ENCODE data around the gene ZNF804B.

ZNF804B gene

DNA sequence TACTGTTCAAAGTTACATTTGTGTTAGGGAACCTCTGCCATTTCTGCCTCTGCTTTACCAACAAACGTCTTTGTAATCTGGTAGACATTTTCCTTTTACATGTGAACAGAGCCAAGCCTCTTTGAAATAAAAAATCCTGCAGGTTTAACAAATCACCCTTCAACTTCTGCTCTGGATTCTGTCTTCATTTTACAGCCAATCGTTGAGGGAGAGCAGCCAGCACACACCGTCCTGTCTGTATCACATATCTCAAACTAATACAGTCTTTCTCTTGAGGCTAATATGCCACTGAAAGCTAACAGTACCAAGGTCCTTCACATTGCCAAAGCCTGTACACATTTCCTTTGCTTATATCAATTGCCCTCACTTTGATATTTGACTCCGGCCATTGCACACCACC, 504.6 kb downstream of the ZNF804B start:
- DNase-seq (ENCODE audit: low read depth in 2 of 2) = no peak

DNA sequence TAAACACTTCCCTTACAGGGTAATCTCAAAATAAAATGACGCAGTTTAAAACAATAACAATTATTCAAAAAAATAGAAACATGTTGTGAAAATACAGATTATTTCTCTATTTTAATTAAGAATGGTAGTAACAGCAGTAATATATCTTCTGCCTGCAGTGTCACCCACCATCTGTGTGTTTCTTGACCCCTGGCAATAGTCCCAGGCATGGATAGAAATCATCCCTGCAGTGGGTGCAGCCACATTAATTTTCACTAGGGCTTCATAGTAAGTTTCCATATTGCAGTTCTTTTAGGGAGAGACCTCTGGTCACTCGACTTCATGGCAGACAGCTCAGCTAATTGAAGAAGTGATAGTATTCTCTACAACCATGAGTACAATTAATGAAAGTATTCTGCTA, 506.1 kb downstream of the ZNF804B start:
- DNase-seq (ENCODE audit: low read depth in 2 of 2) = no peak

DNA sequence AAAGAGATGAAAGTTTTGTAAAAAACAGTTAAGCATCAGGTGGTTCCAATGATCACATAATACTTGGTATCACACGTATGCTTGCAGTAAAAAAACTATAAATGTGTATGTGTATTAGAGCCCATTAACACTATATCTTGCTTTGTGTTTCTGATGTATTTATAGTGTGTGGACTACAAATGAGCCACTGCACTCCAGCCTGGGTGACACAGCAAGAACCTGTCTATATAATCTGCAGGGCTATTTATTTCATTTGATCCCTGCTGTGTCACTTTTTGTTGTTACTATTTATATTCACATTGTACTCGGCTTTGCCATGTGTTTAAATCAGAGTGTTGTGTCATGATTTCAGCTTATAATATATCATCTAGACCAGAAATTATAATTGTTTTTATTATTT, 523.8 kb downstream of the ZNF804B start:
- no peak for DNase-seq (ENCODE audit: low read depth in 2 of 2)

DNA sequence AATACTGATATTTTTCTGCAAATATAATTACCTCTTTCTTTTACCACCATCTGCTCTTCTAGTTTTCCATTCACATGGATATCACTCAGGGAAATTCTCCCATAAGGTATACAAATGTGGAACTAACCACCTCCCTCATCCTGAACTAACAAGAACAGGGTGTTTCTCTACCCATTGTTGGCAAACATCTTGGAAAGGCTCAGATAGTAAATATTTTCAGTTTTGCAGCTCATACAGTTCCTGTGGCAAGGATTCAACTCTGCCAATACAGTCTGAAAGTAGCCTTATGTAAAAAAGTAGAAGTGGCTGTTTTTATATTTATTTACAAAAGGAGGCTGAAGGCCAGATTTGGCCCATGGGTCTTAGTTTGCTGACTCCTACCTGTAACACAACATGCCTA, 549.0 kb downstream of the ZNF804B start:
- DNase-seq (ENCODE audit: low read depth in 2 of 2) = no peak

DNA sequence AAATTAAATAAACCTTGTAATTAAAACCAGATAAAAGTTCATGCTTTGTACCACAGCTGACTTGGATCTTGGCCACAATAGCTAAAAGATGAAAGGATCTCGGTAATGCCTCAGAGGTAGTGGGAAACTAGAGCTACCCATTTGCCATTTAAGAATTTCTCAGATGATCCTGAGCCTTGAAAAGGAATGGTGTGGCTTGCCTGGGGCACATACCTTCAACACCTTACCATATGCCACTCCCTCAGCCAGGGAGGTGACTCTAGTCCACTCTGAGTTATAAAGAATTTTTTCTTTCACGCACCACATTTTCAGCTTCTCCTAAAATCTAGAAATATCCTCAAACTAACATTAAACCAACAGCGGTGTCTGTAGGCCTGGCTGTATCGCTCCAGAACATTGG, 552.4 kb downstream of the ZNF804B start:
- no peak for DNase-seq (ENCODE audit: low read depth in 2 of 2)

DNA sequence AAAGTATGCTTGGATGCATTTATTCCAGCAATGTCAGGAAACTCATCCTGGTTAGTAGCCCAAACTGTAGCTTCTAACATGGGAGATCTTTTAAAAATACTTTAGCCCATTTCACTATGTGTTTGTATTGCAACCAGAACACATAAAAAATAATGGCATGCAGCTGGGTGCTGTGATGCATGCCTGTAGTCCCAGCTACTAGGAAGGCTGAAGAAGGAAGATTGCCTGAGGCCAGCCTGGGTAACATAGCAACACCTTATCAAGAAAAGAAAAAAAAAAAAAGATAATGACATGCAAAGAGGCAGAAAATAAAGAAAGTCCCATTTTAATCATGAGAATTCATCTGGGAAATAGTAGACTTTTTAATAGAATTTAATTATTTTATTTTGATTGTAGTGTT, 553.1 kb downstream of the ZNF804B start:
- no peak for DNase-seq (ENCODE audit: low read depth in 2 of 2)

DNA sequence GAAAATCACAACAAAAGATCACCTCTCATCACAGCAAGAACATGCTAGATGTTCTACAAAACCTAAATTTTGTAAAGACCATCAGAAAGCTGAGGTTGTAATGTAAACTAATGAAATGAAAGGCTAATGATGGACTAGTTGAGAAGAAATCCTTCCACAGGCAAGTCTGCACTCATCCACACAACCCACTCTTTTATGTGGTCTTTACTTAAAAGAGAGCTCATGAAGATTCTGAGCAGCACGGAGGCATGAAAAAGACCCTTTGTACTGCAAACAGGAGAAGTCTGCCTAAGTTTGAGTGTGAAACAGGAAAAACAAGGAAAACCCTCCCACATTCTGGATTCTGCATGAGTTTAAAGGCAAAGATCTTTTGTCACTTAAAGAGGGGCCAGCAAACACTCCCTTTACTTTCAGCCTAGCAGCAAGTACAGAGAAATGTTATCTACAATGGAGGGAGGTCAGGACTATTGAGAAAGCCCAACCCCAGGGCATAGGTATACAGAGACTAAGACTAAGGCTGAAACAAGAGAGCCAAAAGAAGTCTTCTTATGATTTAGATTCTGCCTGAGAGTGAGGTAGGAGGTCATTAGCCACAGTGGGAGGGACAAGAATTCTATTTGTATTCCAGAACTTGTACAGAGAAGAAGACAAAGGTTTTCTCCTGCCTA, 557.2 kb downstream of the ZNF804B start:
- no peak for DNase-seq (ENCODE audit: low read depth in 2 of 2)

DNA sequence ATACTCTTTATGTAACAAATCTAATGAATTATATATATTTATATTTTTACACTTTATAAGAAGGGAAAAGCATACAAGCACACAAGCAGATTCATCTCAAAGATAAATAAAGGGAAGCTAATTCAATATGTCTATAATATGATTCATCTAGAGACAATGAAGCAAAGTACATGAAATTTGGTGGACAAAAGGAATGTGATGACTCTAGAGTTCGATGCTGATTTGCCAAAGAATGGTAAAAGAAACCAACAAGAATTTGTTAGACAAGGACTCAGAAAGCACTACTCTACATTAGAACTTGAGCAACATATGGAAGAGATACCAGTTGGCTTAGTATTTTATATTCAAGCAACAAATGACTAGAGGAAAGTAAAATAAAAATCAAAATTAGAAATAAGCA, 572.5 kb downstream of the ZNF804B start:
- DNase-seq (ENCODE audit: low read depth in 2 of 2) = no peak

DNA sequence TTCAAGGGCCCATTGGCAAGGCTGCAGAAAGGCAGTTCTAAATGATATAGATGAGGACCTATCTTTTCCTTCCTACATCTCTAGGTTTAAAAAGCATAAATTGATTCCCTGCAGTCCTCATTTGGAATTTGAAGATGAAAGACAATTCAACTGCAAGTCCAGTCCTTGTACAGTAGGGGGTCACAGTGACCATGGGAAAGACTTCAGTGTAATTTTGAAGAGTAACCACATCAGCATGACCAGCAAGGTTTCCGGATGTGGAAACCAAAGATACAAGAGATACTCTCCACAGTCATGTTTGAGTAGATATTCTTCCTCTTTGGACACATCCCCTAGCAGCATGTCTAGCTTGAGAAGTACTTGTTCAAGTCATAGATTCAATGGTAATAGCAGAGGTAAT, 575.3 kb downstream of the ZNF804B start:
- DNase-seq (ENCODE audit: low read depth in 2 of 2) = no peak

DNA sequence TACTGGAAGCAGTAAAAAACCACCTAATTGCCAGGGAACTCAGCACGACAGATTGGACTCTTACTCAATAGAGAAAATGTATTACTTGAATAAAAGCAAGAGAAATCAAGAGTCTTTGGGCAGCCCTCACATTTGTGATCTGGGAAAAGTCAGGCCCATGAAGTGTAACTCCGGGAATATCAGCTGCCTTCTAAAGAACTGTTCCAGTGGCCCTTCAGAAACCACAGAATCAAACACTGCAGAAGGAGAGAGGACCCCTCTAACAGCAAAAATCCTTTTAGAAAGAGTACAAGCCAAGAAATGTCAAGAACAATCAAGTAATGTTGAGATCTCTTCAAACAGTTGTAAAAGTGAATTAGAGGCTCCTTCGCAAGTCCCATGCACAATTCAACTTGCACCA, 576.0 kb downstream of the ZNF804B start:
- no peak for DNase-seq (ENCODE audit: low read depth in 2 of 2)

DNA sequence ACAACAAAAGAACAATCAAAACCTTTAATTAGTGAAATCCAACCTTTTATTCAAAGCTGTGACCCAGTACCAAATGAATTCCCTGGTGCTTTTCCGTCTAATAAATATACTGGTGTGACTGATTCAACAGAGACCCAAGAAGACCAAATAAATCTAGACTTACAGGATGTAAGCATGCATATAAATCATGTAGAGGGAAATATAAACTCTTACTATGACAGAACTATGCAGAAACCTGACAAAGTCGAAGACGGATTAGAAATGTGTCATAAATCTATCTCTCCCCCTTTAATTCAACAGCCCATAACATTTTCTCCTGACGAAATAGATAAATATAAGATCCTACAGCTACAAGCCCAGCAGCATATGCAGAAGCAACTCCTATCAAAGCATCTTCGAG, 576.6 kb downstream of the ZNF804B start:
- DNase-seq (ENCODE audit: low read depth in 2 of 2) = no peak

DNA sequence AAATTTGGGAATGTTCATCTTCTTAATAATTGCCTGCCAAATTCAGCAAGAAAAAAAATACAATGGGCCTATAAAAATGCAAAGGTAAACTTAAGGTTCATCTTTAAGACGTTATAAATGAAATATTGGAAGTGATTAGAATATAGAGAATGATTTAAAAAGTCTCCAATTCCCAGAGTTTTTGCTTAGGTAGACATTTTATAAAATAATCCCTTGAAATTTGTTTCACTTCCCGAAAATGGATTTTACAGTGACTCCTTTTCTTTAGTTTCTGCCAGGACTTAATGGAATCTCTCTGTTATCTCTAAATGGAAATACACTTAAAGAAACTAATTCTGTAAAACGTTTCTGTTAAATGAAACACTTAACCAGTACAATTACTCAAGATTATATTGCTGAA, 580.2 kb downstream of the ZNF804B start:
- DNase-seq (ENCODE audit: low read depth in 2 of 2) = no peak

DNA sequence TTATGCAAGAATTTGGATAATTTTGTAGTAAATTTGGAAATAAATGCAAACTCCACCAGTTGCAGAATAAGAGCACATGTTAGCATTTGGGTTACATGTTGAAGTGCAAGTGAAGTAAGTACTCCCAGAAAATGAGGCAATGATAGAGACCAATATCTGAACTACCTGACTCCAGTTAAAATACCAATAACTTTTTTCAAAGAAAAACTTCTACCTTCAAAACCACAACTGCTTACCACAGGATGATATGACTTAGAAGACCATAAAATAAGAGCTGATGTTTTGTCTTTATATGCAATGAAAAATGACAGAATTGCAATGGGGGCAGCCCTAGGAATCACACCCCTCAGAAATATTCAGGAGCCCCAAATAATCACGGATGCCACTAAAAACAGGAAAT, 597.6 kb downstream of the ZNF804B start:
- DNase-seq (ENCODE audit: low read depth in 2 of 2) = no peak

DNA sequence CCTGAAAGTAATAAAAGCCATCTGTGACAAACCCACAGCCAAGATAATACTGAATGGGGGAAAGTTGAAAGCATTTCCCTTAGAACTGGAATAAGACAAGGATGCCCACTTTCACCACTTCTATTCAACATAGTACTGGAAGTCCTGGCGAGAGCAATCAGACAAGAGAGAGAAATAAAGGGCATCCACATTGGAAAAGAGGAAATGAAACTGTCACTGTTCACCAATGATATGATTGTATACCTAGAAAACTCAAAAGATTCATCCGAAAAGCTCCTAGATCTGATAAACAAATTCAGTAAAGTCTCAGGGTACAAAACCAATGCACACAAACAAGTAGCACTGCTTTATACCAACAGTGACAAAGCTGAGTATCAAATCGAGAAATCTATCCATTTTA, 617.7 kb downstream of the ZNF804B start:
- DNase-seq (ENCODE audit: low read depth in 2 of 2) = no peak

DNA sequence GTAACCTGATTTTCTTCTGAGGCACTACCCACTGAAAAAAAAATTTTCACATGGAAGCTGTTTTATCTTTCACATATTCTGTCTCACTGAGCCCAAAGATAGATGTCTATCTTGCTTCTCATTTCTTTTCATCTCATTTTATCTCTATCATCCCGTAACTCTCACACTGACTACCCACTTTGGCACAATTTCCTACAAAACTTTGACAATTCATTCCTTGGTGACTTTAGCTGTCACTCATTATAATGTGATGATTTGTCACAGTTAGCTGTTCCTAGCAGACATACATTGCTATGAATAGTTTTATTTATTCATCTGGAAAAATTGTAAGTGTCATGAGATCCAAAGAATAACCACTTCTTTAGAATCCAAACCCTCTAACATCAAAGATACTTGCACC, 625.9 kb downstream of the ZNF804B start:
- DNase-seq (ENCODE audit: low read depth in 2 of 2) = no peak

Data from stimulated activated CD8-positive, alpha-beta memory T cell treated with anti-CD3 and anti-CD28 coated beads, Interleukin-7, amount 100 ng/mL, for 4 hours (primary cell).